Endometrial microvascular endothelial cells (primary cell): ENCODE measurements around the gene FRMD4B. TPM values are rescaled to one million over a fixed set of nuclear protein-coding genes. Genes with fewer than 3 reads are reported as not detected.

ENCODE experiments used
- in situ Hi-C: cut with HindIII; loops from 2 replicates; pipeline ENCODE4 v1.10.0; 2017; ENCODE audit warnings: low sequenced_read_pairs, low pct_unique_long_range_greater_than_20kb; ENCODE audit errors: inconsistent ontology term
- total RNA-seq: library from RNA; depleted of rRNA; stranded (reverse); fragments of >200 nt; gene quantifications from one replicate; pipeline ENCODE4 v1.2.3, GENCODE V29; 2015; ENCODE audit errors: inconsistent ontology term

Gene FRMD4B
- total RNA-seq, 1 donor from 2014 or later: 37.8 TPM

- in situ Hi-C loops: no loop called here
Observed at GRCh38 chr3:69328963-69329302, 57.0 kb downstream of the FRMD4B start.

GRCh38 chr3:69328103-69328962 is 57.6 kb downstream of the FRMD4B start:
- in situ Hi-C loops: no loop called here

GRCh38 chr3:69326855-69327300 is 59.0 kb downstream of the FRMD4B start:
- in situ Hi-C loops: no loop called here

GRCh38 chr3:69325151-69325550 is 60.7 kb downstream of the FRMD4B start:
- in situ Hi-C loops: no loop called here

- in situ Hi-C loops: loop anchor here (25.0 kb wide), 1 partner anchor 338 kb away; no protein-coding TSS in a partner anchor
Observed at GRCh38 chr3:69324362-69325025, 61.4 kb downstream of the FRMD4B start.

- in situ Hi-C loops: loop anchor here (25.0 kb wide), 1 partner anchor 338 kb away; no protein-coding TSS in a partner anchor
Observed at GRCh38 chr3:69323941-69324340, 61.9 kb downstream of the FRMD4B start.

GRCh38 chr3:69322512-69322911 is 63.4 kb downstream of the FRMD4B start:
- in situ Hi-C loops: loop anchor here (25.0 kb wide), 1 partner anchor 340 kb away; no protein-coding TSS in a partner anchor

- in situ Hi-C loops: loop anchor here (25.0 kb wide), 1 partner anchor 340 kb away; no protein-coding TSS in a partner anchor
Observed at GRCh38 chr3:69322158-69322509, 63.8 kb downstream of the FRMD4B start.

- in situ Hi-C loops: loop anchor here (25.0 kb wide), 1 partner anchor 341 kb away; no protein-coding TSS in a partner anchor
Observed at GRCh38 chr3:69321301-69322157, 64.4 kb downstream of the FRMD4B start.

GRCh38 chr3:69320871-69321271 is 65.0 kb downstream of the FRMD4B start:
- in situ Hi-C loops: loop anchor here (25.0 kb wide), 1 partner anchor 341 kb away; no protein-coding TSS in a partner anchor

- in situ Hi-C loops: loop anchor here (25.0 kb wide), 1 partner anchor 343 kb away; no protein-coding TSS in a partner anchor
Observed at GRCh38 chr3:69319652-69320051, 66.2 kb downstream of the FRMD4B start.

- in situ Hi-C loops: loop anchor here (25.0 kb wide), 1 partner anchor 344 kb away; no protein-coding TSS in a partner anchor
Observed at GRCh38 chr3:69318410-69318809, 67.5 kb downstream of the FRMD4B start.

- in situ Hi-C loops: loop anchor here (25.0 kb wide), 1 partner anchor 349 kb away; no protein-coding TSS in a partner anchor
Observed at GRCh38 chr3:69313251-69313650, 72.6 kb downstream of the FRMD4B start.

GRCh38 chr3:69309814-69310213 is 76.1 kb downstream of the FRMD4B start:
- in situ Hi-C loops: loop anchor here (25.0 kb wide), 1 partner anchor 352 kb away; no protein-coding TSS in a partner anchor

GRCh38 chr3:69306239-69307185 is 79.4 kb downstream of the FRMD4B start:
- in situ Hi-C loops: loop anchor here (25.0 kb wide), 1 partner anchor 356 kb away; no protein-coding TSS in a partner anchor

- in situ Hi-C loops: loop anchor here (25.0 kb wide), 1 partner anchor 357 kb away; no protein-coding TSS in a partner anchor
Observed at GRCh38 chr3:69305011-69305410, 80.9 kb downstream of the FRMD4B start.

- in situ Hi-C loops: loop anchor here (25.0 kb wide), 1 partner anchor 358 kb away; no protein-coding TSS in a partner anchor
Observed at GRCh38 chr3:69304396-69304795, 81.5 kb downstream of the FRMD4B start.
